LNCaP clone FGC (cell line): ENCODE results near the gene MFGE8.
"Not testable (repeated sequence)": the region's sequence is repeated elsewhere in the genome, so short reads cannot be mapped to it uniquely, and the experiment has no call there.

Source experiments
- DNase-seq: peaks from one replicate; pipeline ENCODE4 v3.0.0-alpha.2; 2011; ENCODE audit warnings: low read depth
- H3K4me3 ChIP-seq: 2 replicates; pipeline ENCODE4 v1.5.1; 2011; ENCODE audit warnings: mild to moderate bottlenecking, low read depth, low read length, control low read depth
- CTCF ChIP-seq: IDR thresholded peaks from 2 replicates; pipeline ENCODE4 v1.5.1; 2012; ENCODE audit warnings: mild to moderate bottlenecking; ENCODE audit not compliant: control insufficient read depth, insufficient read depth; ENCODE audit errors: extremely low read depth

The MFGE8 gene

GRCh38 chr15:88930579-88930978 lies 17.4 kb upstream of the MFGE8 start:
- no peak for TF ChIP-seq CTCF
- no peak for DNase-seq
- no peak overlapping the region for H3K4me3 ChIP-seq

DNA sequence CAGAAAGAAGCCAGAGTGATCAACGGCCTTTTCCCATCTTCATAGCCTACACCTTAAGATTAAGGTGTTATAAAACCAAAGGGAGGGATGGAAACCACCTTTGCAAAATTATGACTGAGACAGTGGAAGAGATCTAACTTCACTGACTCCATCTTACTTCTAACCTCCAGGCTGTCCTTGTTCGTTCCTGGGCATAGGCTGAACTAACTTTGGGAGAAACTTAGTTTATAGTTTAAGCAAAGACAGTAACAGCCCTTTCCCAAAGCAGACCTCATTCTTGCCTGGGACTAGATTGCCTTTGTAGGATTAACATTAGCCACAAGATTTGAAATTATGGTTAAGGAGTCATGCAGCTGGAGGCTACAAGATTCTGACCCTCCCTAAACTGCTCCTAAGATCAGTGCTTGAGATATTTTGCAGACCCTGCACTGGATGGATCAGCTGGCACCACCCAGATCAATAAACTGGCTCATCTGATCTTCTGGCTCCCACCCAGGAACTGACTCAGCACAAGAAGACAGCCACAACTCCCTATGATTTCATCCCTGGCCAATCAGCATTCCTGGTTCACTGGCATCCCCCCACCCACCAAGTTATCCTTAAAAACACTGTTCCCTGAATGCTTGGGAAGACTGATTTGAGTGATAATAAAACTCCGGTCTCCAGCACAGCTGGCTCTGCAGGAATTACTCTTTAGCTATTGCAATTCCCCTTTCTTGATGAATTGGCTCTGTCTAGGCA lies 16.3 kb upstream of the MFGE8 start:
- DNase-seq, H3K4me3 ChIP-seq: not testable (repeated sequence)

DNA sequence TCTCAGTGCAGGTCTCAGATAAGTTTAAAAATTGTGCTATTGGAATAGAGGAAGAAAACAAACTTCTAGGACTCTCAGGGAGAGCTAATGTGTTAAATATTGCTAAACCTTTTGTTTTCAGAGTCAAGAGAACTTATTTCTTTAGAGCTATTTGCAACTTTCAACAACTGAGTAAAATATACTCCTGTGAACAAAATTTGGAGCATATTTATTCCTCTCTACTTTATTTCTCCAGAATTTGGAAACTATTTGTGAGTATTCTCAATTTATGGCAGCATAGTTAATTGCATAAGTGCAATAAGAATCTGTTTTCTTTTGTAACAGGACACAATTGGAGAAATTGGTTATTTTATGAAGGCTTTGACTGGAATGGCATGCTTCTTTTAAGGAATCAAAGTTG lies 15.0 kb upstream of the MFGE8 start:
- not testable (repeated sequence) for H3K4me3 ChIP-seq, DNase-seq

- not testable (repeated sequence) for H3K4me3 ChIP-seq, DNase-seq
These were observed 12.5 kb upstream of the MFGE8 start for GRCh38 chr15:88925648-88926047.

GRCh38 chr15:88920892-88921435 lies 7.8 kb upstream of the MFGE8 start:
- not testable (repeated sequence) for H3K4me3 ChIP-seq

GRCh38 chr15:88920186-88920891 lies 7.2 kb upstream of the MFGE8 start:
- H3K4me3 ChIP-seq, result no peak overlapping the region
- DNase-seq, result no peak
- TF ChIP-seq CTCF, result no peak

More at GRCh38 chr15:88920892-88921435, 7.8 kb upstream of the MFGE8 start:
- not testable (repeated sequence) for DNase-seq

DNA sequence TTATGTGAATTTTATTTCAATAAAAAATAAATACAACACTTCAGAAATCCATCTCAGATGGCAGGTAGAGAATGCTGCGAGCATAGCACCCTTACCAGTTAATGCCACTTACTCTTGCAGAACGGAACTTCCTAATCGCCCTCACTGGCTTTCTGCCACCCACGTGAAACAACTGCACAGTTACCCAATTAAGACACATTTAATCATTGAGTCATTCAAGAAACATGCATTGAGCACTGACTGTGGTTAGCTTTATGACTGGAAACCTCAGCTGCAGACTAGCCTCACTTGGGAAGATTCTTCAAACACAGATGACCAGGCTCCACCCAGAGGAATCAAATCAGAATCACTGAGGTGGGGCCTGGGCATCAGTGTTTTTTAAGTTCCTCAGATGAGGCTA lies 5.6 kb upstream of the MFGE8 start:
- TF ChIP-seq CTCF, result no peak
- no peak overlapping the region for H3K4me3 ChIP-seq
- no peak for DNase-seq

DNA sequence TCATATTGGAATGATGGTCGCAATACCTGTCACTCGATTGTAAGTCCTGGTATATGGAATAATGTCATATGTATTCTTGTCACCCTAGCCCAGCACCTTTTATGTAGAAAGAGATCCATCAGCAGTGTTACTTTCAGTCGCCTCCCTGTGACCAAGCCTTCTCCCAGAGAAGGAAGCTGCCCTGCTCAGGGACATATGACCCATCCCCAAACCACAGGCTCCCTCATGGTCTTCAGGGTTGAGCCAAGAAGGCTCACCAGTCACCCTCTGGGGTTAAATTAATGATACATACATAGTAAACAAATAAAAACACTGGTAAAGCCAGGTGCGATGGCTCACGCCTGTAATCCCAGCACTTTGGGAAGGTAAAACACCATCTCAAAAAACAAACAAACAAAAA lies 4.6 kb upstream of the MFGE8 start:
- no peak overlapping the region for H3K4me3 ChIP-seq
- TF ChIP-seq CTCF, result no peak
- no peak for DNase-seq

DNA sequence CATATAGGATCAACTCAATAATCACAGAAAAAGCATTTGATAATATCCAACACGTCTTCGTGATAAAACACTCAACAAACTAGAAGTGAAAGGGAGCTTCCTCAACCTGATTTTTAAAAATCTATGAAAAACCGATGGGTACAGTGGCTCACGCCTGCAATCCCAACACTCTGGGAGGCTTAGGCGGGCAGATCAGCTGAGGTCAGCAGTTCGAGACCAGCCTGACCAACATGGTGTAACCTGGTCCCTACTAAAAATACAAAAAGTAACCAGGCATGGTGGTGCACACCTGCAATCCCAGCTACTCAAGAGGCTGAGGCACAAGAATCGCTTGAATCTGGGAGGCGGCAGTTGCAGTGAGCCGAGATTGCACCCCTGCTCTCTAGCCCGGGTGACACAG lies 2.2 kb upstream of the MFGE8 start:
- no peak for TF ChIP-seq CTCF
- H3K4me3 ChIP-seq, result no peak overlapping the region
- DNase-seq, result no peak
